ENCODE measurements around the gene CCSER1. TPM values are rescaled to one million over a fixed set of nuclear protein-coding genes. Genes with fewer than 3 reads are reported as not detected.

The CCSER1 gene
- polyA plus RNA-seq, 3 donors = 0.09 to 0.75 (median 0.13) TPM

DNA sequence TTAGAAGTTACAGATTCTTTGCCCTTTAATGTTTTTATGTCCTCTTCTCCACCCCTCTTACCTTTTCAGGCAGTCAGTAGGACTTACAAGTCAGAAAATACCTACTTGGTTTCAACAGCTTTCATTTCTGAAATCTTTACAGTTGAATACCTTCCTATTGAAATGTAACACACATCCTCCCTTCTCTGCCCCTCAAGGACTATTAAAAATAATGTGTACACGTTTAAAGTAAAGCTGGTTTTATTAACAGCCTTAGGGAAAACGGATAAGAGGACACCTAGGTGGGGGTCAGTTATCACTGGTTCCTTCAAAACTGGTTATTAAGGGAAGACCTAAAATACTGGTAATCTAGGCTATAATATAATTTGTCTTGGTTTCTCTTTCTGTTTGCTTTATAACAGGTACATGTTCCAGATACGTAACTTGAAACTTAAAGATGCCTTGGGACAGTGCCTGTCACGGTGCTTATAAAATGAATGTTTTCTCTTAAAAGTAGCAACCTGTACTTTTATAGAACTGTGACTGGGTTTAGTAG is 1.8 kb downstream of the CCSER1 start:
- H3K27ac ChIP-seq (ENCODE audit: low read depth in 1 of 2, low read length in 2 of 2) = peak overlapping the region in 1 of 2 donors; percentile 23
- H3K4me2 ChIP-seq (replicated peaks; ENCODE audit: extremely low read depth, low read length, poor library complexity, severe bottlenecking) = peak overlapping the region; percentile 96
- intact Hi-C loops (cut with micrococcal nuclease) = loop anchor here in 1 of 2 donors (10.0 kb wide), 1 partner anchor 104 kb away; no protein-coding TSS in a partner anchor

DNA sequence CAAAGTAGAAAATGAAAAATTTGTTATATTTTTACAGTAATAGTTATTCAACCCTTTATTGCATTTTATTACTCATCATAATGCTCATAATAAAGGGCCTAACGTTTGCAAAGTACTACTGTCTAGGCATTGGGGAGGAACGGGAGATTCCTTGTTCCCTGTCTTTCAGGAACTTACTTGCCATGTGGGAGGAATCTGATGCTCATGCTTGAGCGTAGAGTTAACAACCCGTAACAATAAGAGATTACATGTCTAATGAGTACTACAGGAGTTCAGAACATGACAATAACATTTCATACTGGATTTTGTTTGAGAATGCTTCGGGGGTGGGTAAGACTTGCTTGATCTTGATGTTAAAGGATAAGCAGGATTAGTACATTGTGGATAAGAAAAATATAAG is 2.9 kb downstream of the CCSER1 start:
- H3K4me3 Mint-ChIP-seq = no peak overlapping the region
- peaks cover 24% of the 10 kb centered on the region for H3K4me1 Mint-ChIP-seq
- no peaks in the 10 kb centered on the region for H3K36me3 Mint-ChIP-seq
- no peak overlapping the region for H3K4me3 ChIP-seq (replicated peaks in 1 of 3; ENCODE audit: low read depth in 2 of 3, low read length in 3 of 3)
- WGBS (ENCODE audit: insufficient coverage) = no CpG with 5 or more reads among the region's 5 CpGs
- peaks cover 10 to 14% (median 13%) of the 10 kb centered on the region in 3 donors for H3K27me3 Mint-ChIP-seq (ENCODE audit: low read depth in 3 of 3)
- no peak overlapping the region for H3K27ac ChIP-seq (ENCODE audit: low read depth in 1 of 2, low read length in 2 of 2)
- H3K79me2 ChIP-seq (ENCODE audit: insufficient read depth, low read length) = no peaks in the 10 kb centered on the region
- H3K36me3 ChIP-seq (replicated peaks in 1 of 2; ENCODE audit: control insufficient read depth in 1 of 2, insufficient read depth in 2 of 2, low read length in 2 of 2) = no peaks in the 10 kb centered on the region
- no peak overlapping the region for H2AFZ ChIP-seq (ENCODE audit: insufficient read depth, low read depth, low read length, poor library complexity, severe bottlenecking)
- H4K20me1 ChIP-seq (ENCODE audit: insufficient read depth, low read length) = no peaks in the 10 kb centered on the region
- no peaks in the 10 kb centered on the region for H3K9me3 ChIP-seq (replicated peaks in 1 of 2; ENCODE audit: control insufficient read depth in 1 of 2, insufficient read depth in 1 of 2, low read length in 2 of 2)
- no peak overlapping the region for H3K4me2 ChIP-seq (replicated peaks; ENCODE audit: extremely low read depth, low read length, poor library complexity, severe bottlenecking)
- peaks cover 2 to 7% of the 10 kb centered on the region in 2 donors for H3K27me3 ChIP-seq (ENCODE audit: control insufficient read depth in 2 of 2, insufficient read depth in 2 of 2, low read length in 2 of 2)
- H3K9me3 Mint-ChIP-seq = peaks cover 0 to 1% (median 0%) of the 10 kb centered on the region in 7 donors
- H3K27ac Mint-ChIP-seq = no peak overlapping the region
- H3K9ac ChIP-seq (ENCODE audit: insufficient read depth, low read length, poor library complexity, severe bottlenecking) = no peak overlapping the region
- TF ChIP-seq, protein P1, sequence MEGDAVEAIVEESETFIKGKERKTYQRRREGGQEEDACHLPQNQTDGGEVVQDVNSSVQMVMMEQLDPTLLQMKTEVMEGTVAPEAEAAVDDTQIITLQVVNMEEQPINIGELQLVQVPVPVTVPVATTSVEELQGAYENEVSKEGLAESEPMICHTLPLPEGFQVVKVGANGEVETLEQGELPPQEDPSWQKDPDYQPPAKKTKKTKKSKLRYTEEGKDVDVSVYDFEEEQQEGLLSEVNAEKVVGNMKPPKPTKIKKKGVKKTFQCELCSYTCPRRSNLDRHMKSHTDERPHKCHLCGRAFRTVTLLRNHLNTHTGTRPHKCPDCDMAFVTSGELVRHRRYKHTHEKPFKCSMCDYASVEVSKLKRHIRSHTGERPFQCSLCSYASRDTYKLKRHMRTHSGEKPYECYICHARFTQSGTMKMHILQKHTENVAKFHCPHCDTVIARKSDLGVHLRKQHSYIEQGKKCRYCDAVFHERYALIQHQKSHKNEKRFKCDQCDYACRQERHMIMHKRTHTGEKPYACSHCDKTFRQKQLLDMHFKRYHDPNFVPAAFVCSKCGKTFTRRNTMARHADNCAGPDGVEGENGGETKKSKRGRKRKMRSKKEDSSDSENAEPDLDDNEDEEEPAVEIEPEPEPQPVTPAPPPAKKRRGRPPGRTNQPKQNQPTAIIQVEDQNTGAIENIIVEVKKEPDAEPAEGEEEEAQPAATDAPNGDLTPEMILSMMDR (IDR thresholded peaks at IDR 0.05) = no peak
- DNase-seq = no peak
- peaks cover 24 to 31% of the 10 kb centered on the region in 2 donors for H3K4me1 ChIP-seq (ENCODE audit: control insufficient read depth in 1 of 2, insufficient read depth in 2 of 2, low read length in 2 of 2)
- intact Hi-C loops (cut with micrococcal nuclease) = no loop called here

More for the DNA sequence above, 1.8 kb downstream of the CCSER1 start:
- peaks cover 2 to 10% of the 10 kb centered on the region in 2 donors for H3K27me3 ChIP-seq (ENCODE audit: control insufficient read depth in 2 of 2, insufficient read depth in 2 of 2, low read length in 2 of 2)
- Mint-ChIP-seq H3K9me3 (peaks cover 0 to 1% (median 0%) of the 10 kb centered on the region in 7 donors), H3K36me3 (no peaks in the 10 kb centered on the region), H3K27ac (peak overlapping the region in 3 of 7 donors; percentile 16 to 79 (median 65)), H3K4me1 (peaks cover 24% of the 10 kb centered on the region), H3K4me3 (peak overlapping the region; percentile 88 to 97), H3K27me3 (ENCODE audit: low read depth in 3 of 3) (peaks cover 12 to 14% (median 13%) of the 10 kb centered on the region in 3 donors)
- no peaks in the 10 kb centered on the region for H3K9me3 ChIP-seq (replicated peaks in 1 of 2; ENCODE audit: control insufficient read depth in 1 of 2, insufficient read depth in 1 of 2, low read length in 2 of 2)
- TF ChIP-seq, protein P1 (IDR thresholded peaks at IDR 0.05) = no peak
- peak overlapping the region; percentile 69 for H3K9ac ChIP-seq (ENCODE audit: insufficient read depth, low read length, poor library complexity, severe bottlenecking)
- no peaks in the 10 kb centered on the region for H4K20me1 ChIP-seq (ENCODE audit: insufficient read depth, low read length)
- no peak for DNase-seq
- H2AFZ ChIP-seq (ENCODE audit: insufficient read depth, low read depth, low read length, poor library complexity, severe bottlenecking) = peak overlapping the region; percentile 84
- H3K4me3 ChIP-seq (replicated peaks in 1 of 3; ENCODE audit: low read depth in 2 of 3, low read length in 3 of 3) = peak overlapping the region; percentile 55 to 83 (median 58)
- peaks cover 24 to 31% of the 10 kb centered on the region in 2 donors for H3K4me1 ChIP-seq (ENCODE audit: control insufficient read depth in 1 of 2, insufficient read depth in 2 of 2, low read length in 2 of 2)
- H3K79me2 ChIP-seq (ENCODE audit: insufficient read depth, low read length) = no peaks in the 10 kb centered on the region
- H3K36me3 ChIP-seq (replicated peaks in 1 of 2; ENCODE audit: control insufficient read depth in 1 of 2, insufficient read depth in 2 of 2, low read length in 2 of 2) = no peaks in the 10 kb centered on the region
- 0% methylated on average over 1 of the region's 4 CpGs for WGBS (ENCODE audit: insufficient coverage)

Data from CD14-positive monocyte (primary cell).